Raji (cell line): ENCODE data around the gene SCUBE2.

Source experiments
- POLR2A ChIP-seq: IDR thresholded peaks from 2 replicates; pipeline ENCODE4 v1.6.1; 2011; ENCODE audit warnings: low read depth, low read length, control low read depth; ENCODE audit not compliant: insufficient read depth

The SCUBE2 gene

DNA sequence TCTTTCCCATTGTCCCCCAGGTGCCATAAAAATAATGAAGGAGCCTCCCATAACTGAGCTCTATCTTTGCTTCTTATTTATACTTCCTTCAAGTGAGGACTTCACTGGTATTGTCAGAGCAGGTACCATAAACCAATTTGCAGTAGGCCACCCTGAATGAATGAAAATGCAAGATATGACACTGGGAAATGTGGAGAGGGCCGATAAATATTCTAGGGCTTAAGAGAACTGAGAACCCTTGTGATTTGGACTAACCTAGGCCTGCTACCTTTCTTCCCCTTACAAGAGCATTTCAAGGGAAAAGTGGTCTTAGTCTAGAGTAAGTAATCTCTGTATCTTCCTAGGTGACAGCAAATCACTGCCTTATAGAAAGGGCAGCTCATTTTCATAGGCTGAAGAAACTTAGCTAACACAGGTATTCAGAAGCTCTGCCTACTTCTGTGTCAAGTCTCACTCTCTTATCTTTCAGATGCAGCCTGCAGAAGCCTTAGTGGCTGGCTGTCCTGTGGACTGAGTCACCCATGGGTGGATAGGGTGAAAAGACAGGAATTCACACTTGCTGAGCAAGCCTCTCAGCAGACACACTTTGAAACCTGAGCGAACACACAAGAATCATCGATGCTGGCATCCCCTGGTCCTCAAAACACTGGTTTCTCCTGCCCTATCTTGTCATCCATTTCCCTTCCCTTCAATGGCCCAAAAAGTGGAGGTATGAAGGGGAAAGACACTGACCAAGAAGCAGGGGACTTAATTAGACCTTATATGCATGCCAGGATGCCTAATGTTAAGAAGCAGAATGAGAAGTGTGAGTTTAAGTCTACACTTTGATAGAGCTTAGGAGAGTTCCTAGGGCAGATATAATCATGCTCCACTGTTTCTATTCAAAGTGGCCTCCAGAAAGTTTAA is 102.8 kb downstream of the SCUBE2 start:
- no peak for TF ChIP-seq POLR2A

DNA sequence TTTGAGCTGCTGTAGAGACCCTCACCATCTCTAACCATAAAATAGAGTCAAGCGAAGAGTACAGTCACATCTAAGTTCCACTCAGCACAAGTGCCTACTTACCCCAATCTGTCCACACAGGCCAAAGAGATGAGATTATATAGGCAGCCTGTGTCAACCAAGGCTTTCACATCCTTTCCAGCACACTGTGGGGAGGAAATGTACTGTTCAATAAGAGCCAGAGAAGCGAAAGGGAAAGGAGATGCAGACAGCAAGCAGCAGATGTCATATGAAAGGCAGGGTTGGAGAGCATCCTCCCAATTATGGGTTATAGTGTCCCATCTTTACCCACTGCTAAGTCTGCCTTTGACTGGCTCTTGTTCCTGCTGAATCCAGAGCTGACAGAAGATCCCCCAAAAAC is 104.0 kb downstream of the SCUBE2 start:
- no peak for TF ChIP-seq POLR2A

DNA sequence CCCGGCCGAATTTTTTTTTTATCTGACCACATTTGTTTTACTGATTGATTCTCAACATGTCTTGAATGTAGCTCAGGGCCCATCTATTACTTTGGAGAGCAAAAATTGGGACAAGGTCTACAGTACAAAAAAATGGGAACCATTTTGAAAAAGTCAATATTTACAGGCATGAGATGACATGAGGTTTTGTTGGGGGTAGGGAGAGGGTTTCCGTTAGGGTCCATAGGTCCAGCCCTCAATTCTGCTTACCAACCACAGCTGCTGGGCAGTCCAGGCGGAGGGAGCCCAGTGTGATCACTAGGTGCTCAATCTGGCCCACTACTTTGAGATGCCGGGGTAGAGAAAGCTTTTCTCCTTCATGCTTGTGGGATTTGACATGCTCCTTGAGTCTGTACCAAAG is 105.9 kb downstream of the SCUBE2 start:
- TF ChIP-seq POLR2A: no peak

DNA sequence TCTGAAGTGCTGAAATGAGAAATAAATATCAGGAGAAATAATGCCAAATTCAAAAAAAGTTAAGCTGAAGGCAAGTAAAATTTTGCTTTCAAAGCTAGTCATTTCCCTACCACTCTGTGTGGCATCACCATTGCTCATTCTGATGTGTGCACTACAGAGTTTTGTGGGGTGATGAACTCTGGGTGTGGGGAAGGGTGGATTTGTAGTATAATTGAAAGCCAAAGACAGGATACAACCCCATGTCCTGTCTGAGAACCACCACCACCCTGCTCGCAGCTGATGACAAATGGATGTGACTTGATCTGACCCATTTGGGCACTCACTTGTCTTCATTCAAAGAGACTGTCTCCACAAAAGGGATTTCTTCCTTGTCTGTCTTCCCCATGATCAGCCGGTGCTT is 107.8 kb downstream of the SCUBE2 start:
- no peak for TF ChIP-seq POLR2A

DNA sequence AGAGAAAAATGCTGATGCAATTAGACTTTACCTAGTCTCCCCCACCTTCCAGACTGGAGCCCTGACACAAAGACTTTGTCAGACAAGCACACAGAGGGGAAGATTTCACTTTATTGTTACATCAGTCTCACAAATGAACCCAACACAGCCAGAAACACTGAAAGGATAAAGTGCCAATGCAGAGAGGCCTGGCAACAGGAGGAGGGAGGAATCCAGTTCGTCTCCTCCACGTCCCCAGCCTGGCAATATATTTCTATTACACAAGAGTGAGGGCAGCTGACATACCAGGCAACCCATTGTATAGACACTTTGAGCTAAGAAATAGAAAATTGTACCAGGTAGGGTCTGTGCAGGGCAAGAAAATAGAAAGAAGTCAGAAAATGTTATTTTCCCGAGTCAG is 110.9 kb downstream of the SCUBE2 start:
- TF ChIP-seq POLR2A: no peak

DNA sequence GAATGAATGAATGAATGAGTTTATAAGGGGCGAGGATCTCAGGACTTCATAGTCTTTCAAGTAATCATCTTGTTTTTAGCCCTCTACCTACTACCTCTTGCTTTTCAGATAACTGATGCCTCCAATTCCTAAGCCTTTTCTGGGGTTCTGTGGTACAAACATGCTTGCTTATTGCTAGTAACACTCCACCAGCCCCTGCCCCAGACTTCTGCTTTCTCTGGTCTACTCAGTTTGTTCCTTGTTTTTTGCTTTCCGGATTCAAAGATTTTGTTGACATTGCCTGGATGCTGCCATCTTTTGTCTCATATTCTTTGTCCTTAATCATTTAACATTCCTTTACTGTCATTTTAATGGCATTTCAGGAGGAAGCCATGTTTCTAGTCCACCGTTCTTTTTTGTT is 118.3 kb downstream of the SCUBE2 start:
- no peak for TF ChIP-seq POLR2A

DNA sequence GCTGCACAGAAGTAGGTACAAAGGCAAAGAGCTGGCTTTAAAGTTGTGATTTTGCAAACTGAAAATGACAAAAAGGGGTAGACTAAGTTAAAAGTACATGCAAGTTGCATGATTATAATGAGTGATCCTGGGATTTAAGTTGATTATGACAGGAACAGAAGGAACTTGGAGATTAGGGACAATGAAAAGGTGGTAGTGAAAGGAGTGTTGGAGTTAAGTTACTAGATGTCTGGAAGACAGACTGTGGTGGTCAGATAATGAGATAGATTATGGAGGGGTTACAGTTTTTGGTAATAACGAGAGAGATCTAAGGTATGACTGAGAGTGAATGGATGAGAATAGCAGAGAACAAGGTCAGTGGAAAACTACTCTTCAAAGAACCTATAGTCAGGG is 119.5 kb downstream of the SCUBE2 start:
- no peak for TF ChIP-seq POLR2A

DNA sequence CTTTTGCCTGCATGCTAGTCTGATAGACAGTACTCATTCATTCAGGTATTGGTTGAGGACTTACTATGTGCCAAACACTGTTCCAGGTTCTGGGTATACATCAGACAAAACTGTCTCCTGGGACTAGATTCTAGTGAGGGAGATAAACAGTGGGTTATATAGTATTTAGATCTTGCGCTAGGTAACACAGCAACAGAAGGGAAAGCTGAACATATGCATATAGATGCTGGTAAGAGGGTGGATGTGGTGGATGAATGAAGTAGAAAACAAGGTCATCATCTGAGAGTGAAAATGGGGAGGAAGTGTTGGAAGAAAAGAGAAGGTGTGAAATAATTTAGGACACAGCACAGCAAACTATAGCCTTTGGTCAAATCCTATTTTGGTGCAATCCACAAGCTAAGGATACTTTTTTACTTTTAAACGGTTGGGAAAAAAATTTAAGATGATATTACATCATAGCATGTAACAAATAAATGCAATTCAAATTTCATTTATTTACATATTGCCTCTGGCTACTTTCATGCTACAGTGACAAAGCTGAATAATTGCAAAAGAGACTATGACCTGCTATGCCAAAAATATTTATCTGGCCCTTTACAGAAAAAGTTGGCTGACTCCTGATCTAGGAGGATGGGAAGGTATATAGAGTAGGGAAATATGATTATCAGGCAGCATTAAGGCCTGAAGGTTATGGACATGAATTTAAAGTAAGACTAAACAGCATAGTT is 120.0 kb downstream of the SCUBE2 start:
- no peak for TF ChIP-seq POLR2A
